Liver (tissue), 9 donors: ENCODE measurements around the gene ZNF827. TPM values are rescaled to one million over a fixed set of nuclear protein-coding genes. Genes with fewer than 3 reads are reported as not detected.

Experiments used
- DNase-seq: peaks from one replicate; pipeline ENCODE4 v3.0.0-alpha.2; 2017; ENCODE audit warnings: low spot score
- H3K27ac ChIP-seq, 2 donors: one replicate each; pipeline ENCODE4 v1.7.0; 2013; ENCODE audit warnings: inconsistent platforms in 2 of 2, low read length in 2 of 2, control low read depth in 1 of 2, low read depth in 1 of 2, mild to moderate bottlenecking in 1 of 2
- H3K27me3 ChIP-seq, 4 donors: one replicate each; pipeline versions ENCODE4 v1.6.1 to v1.7.0; 2013; ENCODE audit warnings: low read length in 3 of 4, inconsistent platforms in 1 of 4, mild to moderate bottlenecking in 1 of 4, moderate library complexity in 1 of 4; ENCODE audit not compliant: control insufficient read depth in 4 of 4, insufficient read depth in 4 of 4
- H3K36me3 ChIP-seq, 4 donors: one replicate each; pipeline versions ENCODE4 v1.6.1 to v1.7.0; 2013; ENCODE audit warnings: low read length in 3 of 4, mild to moderate bottlenecking in 3 of 4, low read depth in 1 of 4, moderate library complexity in 1 of 4; ENCODE audit not compliant: control insufficient read depth in 4 of 4, insufficient read depth in 3 of 4
- H3K4me1 ChIP-seq, 4 donors: one replicate each; pipeline versions ENCODE4 v1.6.1 to v1.7.0; 2013; ENCODE audit warnings: low read length in 3 of 4, mild to moderate bottlenecking in 3 of 4, moderate library complexity in 1 of 4; ENCODE audit not compliant: control insufficient read depth in 4 of 4, insufficient read depth in 4 of 4
- H3K4me3 ChIP-seq, 3 donors: one replicate each; pipeline versions ENCODE4 v1.6.1 to v1.7.0; 2013; ENCODE audit warnings: low read length in 3 of 3, control low read depth in 1 of 3, low read depth in 1 of 3, mild to moderate bottlenecking in 1 of 3
- H3K9ac ChIP-seq, 2 donors: one replicate each; pipeline ENCODE4 v1.7.0; 2013; ENCODE audit warnings: low read length in 2 of 2, mild to moderate bottlenecking in 2 of 2, moderate library complexity in 2 of 2, control low read depth in 1 of 2, low read depth in 1 of 2
- H3K9me3 ChIP-seq, 4 donors: one replicate each; pipeline versions ENCODE4 v1.6.1 to v1.7.0; 2013; ENCODE audit warnings: low read length in 3 of 4; ENCODE audit not compliant: control insufficient read depth in 4 of 4
- EGR1 ChIP-seq, 2 donors: IDR thresholded peaks; 2 replicates each; pipeline ENCODE4 v1.6.1; 2016 to 2018; ENCODE audit warnings: antibody characterized with exemption in 2 of 2, low read depth in 2 of 2
- FOXA1 ChIP-seq: IDR thresholded peaks from 2 replicates; pipeline ENCODE4 v1.6.1; 2016; ENCODE audit warnings: antibody characterized with exemption
- FOXA2 ChIP-seq: IDR thresholded peaks from 2 replicates; pipeline ENCODE4 v1.6.1; 2016; ENCODE audit warnings: antibody characterized with exemption
- GABPA ChIP-seq, 2 donors: IDR thresholded peaks in 1 of 2; conservative IDR thresholded peaks in 1 of 2; 2 replicates each; pipeline ENCODE4 v1.6.1; 2016; ENCODE audit warnings: antibody characterized with exemption in 2 of 2, mild to moderate bottlenecking in 1 of 2, moderate library complexity in 1 of 2
- HNF4A ChIP-seq, 2 donors: conservative IDR thresholded peaks; 2 replicates each; pipeline ENCODE4 v1.6.1; 2016; ENCODE audit warnings: antibody characterized with exemption in 2 of 2, mild to moderate bottlenecking in 2 of 2
- HNF4G ChIP-seq: IDR thresholded peaks from 2 replicates; pipeline ENCODE4 v1.6.1; 2016; ENCODE audit warnings: antibody characterized with exemption
- JUND ChIP-seq, 2 donors: IDR thresholded peaks; 2 replicates each; pipeline ENCODE4 v1.6.1; 2016; ENCODE audit warnings: antibody characterized with exemption in 2 of 2
- NR2F2 ChIP-seq: IDR thresholded peaks from 2 replicates; pipeline ENCODE4 v1.6.1; 2016; ENCODE audit warnings: antibody characterized with exemption
- RAD21 ChIP-seq, 2 donors: IDR thresholded peaks; 2 replicates each; pipeline ENCODE4 v1.6.1; 2016; ENCODE audit warnings: antibody characterized with exemption in 2 of 2, mild to moderate bottlenecking in 2 of 2
- RXRA ChIP-seq, 2 donors: IDR thresholded peaks; 2 replicates each; pipeline ENCODE4 v1.6.1; 2017 to 2018; ENCODE audit warnings: antibody characterized with exemption in 2 of 2, mild to moderate bottlenecking in 1 of 2
- SP1 ChIP-seq: IDR thresholded peaks from 2 replicates; pipeline ENCODE4 v1.6.1; 2018; ENCODE audit warnings: antibody characterized with exemption, mild to moderate bottlenecking
- TAF1 ChIP-seq: conservative IDR thresholded peaks from 2 replicates; pipeline ENCODE4 v1.6.1; 2016; ENCODE audit warnings: antibody characterized with exemption, mild to moderate bottlenecking
- YY1 ChIP-seq: IDR thresholded peaks from 2 replicates; pipeline ENCODE4 v1.6.1; 2016; ENCODE audit warnings: antibody characterized with exemption, mild to moderate bottlenecking
- WGBS: extraction: QIAGEN DNeasy Blood & Tissue Kit; methylation state at CpG from one replicate; pipeline ENCODE4 v1.1.7; 2013; 5-methylcytosine and 5-hydroxymethylcytosine counted together
- polyA plus RNA-seq, 2 donors: library from polyadenylated mRNA; stranded (reverse) in 1 of 2; unstranded in 1 of 2; fragments of 200-250 nt in 1 of 2; fragments of >200 nt in 1 of 2; fragmentation: Nextera tagmentation in 1 of 2; extraction: Ambion mirVana in 1 of 2; gene quantifications; one replicate each; pipeline versions ENCODE4 v1.2.1 to v1.2.3, GENCODE V29; 2013 to 2015
- total RNA-seq, 2 donors: library from RNA; depleted of rRNA; stranded (reverse); fragments of >200 nt; gene quantifications; one replicate each; pipeline ENCODE4 v1.2.3, GENCODE V29; 2014
- TF ChIP-seq, protein P1 (sequence below): IDR thresholded peaks from 2 replicates; pipeline ENCODE4 v1.6.1; 2016; ENCODE audit warnings: antibody characterized with exemption
- TF ChIP-seq, protein P2 (sequence below): IDR thresholded peaks from 2 replicates; pipeline ENCODE4 v1.6.1; 2016; ENCODE audit warnings: antibody characterized with exemption, mild to moderate bottlenecking
- TF ChIP-seq, protein P3 (sequence below): IDR thresholded peaks from 2 replicates; pipeline ENCODE4 v1.6.1; 2016; ENCODE audit warnings: antibody characterized with exemption
- TF ChIP-seq, protein P4 (sequence below): IDR thresholded peaks from 2 replicates; pipeline ENCODE4 v1.6.1; 2016; ENCODE audit warnings: antibody characterized with exemption
- TF ChIP-seq, protein P5 (sequence below): fragments of 150-350 bp; IDR thresholded peaks from 2 replicates; pipeline ENCODE4 v1.5.1; 2017; ENCODE audit warnings: improper control_type of control experiment, low read depth, low read length; ENCODE audit not compliant: missing input control
- donor health status: healthy.
- donor health status: healthy.
- donor health status: healthy.
- donor health status: healthy.
- donor health status: healthy.

ZNF827 gene
- total and polyA plus RNA-seq, 4 donors: 0.46 to 2.9 (median 1.2) TPM

DNA sequence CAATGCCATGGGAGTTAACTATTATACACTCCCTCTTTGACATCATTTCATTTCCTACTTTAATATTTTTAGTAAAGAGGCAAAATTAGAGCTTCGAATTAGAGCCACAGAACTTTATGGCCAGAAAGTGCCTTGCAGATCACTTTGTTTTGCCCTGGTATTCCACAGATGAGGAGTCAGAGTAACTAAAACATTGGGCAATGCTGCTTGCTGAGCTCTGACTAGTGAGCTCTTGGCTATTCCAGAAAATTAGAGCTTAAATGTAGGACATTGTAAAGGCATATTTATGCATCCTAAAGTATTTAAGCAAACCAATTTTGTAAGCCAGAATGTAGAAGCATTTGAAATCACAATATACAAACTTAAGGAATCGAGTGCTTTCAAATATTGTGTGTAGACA lies 6.3 kb upstream of the ZNF827 start:
- Histone ChIP-seq H3K27ac (no peak overlapping the region), H3K27me3 (peaks cover 0 to 6% (median 1%) of the 10 kb centered on the region in 4 donors), H3K9me3 (no peaks in the 10 kb centered on the region), H3K9ac (no peak overlapping the region), H3K4me3 (no peak overlapping the region), H3K36me3 (no peaks in the 10 kb centered on the region), H3K4me1 (no peaks in the 10 kb centered on the region)
- TF ChIP-seq, protein P1, sequence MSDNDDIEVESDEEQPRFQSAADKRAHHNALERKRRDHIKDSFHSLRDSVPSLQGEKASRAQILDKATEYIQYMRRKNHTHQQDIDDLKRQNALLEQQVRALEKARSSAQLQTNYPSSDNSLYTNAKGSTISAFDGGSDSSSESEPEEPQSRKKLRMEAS: no peak
- no peak for TF ChIP-seq TAF1
- no peak for TF ChIP-seq HNF4G
- TF ChIP-seq, protein P2, sequence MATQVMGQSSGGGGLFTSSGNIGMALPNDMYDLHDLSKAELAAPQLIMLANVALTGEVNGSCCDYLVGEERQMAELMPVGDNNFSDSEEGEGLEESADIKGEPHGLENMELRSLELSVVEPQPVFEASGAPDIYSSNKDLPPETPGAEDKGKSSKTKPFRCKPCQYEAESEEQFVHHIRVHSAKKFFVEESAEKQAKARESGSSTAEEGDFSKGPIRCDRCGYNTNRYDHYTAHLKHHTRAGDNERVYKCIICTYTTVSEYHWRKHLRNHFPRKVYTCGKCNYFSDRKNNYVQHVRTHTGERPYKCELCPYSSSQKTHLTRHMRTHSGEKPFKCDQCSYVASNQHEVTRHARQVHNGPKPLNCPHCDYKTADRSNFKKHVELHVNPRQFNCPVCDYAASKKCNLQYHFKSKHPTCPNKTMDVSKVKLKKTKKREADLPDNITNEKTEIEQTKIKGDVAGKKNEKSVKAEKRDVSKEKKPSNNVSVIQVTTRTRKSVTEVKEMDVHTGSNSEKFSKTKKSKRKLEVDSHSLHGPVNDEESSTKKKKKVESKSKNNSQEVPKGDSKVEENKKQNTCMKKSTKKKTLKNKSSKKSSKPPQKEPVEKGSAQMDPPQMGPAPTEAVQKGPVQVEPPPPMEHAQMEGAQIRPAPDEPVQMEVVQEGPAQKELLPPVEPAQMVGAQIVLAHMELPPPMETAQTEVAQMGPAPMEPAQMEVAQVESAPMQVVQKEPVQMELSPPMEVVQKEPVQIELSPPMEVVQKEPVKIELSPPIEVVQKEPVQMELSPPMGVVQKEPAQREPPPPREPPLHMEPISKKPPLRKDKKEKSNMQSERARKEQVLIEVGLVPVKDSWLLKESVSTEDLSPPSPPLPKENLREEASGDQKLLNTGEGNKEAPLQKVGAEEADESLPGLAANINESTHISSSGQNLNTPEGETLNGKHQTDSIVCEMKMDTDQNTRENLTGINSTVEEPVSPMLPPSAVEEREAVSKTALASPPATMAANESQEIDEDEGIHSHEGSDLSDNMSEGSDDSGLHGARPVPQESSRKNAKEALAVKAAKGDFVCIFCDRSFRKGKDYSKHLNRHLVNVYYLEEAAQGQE: no peak
- no peak for TF ChIP-seq GABPA (IDR thresholded peaks at IDR 0.05 in 1 of 2, conservative IDR thresholded peaks at IDR 0.05 in 1 of 2)
- TF ChIP-seq, protein P3, sequence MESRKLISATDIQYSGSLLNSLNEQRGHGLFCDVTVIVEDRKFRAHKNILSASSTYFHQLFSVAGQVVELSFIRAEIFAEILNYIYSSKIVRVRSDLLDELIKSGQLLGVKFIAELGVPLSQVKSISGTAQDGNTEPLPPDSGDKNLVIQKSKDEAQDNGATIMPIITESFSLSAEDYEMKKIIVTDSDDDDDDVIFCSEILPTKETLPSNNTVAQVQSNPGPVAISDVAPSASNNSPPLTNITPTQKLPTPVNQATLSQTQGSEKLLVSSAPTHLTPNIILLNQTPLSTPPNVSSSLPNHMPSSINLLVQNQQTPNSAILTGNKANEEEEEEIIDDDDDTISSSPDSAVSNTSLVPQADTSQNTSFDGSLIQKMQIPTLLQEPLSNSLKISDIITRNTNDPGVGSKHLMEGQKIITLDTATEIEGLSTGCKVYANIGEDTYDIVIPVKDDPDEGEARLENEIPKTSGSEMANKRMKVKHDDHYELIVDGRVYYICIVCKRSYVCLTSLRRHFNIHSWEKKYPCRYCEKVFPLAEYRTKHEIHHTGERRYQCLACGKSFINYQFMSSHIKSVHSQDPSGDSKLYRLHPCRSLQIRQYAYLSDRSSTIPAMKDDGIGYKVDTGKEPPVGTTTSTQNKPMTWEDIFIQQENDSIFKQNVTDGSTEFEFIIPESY: no peak
- no peak for TF ChIP-seq RXRA (IDR thresholded peaks at IDR 0.05)
- no peak for TF ChIP-seq RAD21 (IDR thresholded peaks at IDR 0.05)
- no peak for TF ChIP-seq SP1
- no peak for TF ChIP-seq NR2F2
- no peak for TF ChIP-seq FOXA2
- TF ChIP-seq YY1: no peak
- TF ChIP-seq, protein P4, sequence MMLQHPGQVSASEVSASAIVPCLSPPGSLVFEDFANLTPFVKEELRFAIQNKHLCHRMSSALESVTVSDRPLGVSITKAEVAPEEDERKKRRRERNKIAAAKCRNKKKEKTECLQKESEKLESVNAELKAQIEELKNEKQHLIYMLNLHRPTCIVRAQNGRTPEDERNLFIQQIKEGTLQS: no peak
- TF ChIP-seq HNF4A (conservative IDR thresholded peaks at IDR 0.05): no peak
- no peak for TF ChIP-seq EGR1 (IDR thresholded peaks at IDR 0.05; ENCODE audit: low read depth in 2 of 2)
- no peak for TF ChIP-seq FOXA1
- no peak for TF ChIP-seq JUND (IDR thresholded peaks at IDR 0.05)
- TF ChIP-seq, protein P5, sequence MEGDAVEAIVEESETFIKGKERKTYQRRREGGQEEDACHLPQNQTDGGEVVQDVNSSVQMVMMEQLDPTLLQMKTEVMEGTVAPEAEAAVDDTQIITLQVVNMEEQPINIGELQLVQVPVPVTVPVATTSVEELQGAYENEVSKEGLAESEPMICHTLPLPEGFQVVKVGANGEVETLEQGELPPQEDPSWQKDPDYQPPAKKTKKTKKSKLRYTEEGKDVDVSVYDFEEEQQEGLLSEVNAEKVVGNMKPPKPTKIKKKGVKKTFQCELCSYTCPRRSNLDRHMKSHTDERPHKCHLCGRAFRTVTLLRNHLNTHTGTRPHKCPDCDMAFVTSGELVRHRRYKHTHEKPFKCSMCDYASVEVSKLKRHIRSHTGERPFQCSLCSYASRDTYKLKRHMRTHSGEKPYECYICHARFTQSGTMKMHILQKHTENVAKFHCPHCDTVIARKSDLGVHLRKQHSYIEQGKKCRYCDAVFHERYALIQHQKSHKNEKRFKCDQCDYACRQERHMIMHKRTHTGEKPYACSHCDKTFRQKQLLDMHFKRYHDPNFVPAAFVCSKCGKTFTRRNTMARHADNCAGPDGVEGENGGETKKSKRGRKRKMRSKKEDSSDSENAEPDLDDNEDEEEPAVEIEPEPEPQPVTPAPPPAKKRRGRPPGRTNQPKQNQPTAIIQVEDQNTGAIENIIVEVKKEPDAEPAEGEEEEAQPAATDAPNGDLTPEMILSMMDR: no peak
- no peak for DNase-seq
- WGBS: 91% methylated on average over 2 of the region's 2 CpGs
